ENCODE data around the gene MTREX. TPM values are rescaled to one million over a fixed set of nuclear protein-coding genes. Genes with fewer than 3 reads are reported as not detected.

MTREX gene
- 100 to 1,000 TPM; 108 to 126 TPM for total RNA-seq
- 33.7 TPM for polyA plus RNA-seq (ENCODE audit: insufficient read depth, low read depth, low replicate concordance)
- long read RNA-seq, donor 1, full-length matches to known transcripts, result 5 of 33 reads
- long read RNA-seq, donor 1, partial matches to known transcripts, result 28 of 33 reads
- long read RNA-seq, donor 1, other reads (novel, unspliced or antisense), result 0 of 33 reads
- long read RNA-seq, donor 2, full-length matches to known transcripts, result 11 of 17 reads
- long read RNA-seq, donor 2, partial matches to known transcripts, result 6 of 17 reads
- long read RNA-seq, donor 2, other reads (novel, unspliced or antisense), result 0 of 17 reads

- Histone ChIP-seq H3K27me3 (no peaks in the 10 kb centered on the region), H3K9me3 (no peaks in the 10 kb centered on the region), H3K4me3 (peak within 1 kb of the TSS; percentile 91 to 96), H3K36me3 (ENCODE audit: low read depth, missing control alignments) (no peaks in the 10 kb centered on the region), H3K4me1 (peaks cover 26% of the 10 kb centered on the region), H3K27ac (peak within 1 kb of the TSS; percentile 96 to 98)
- TF ChIP-seq CTCF (IDR thresholded peaks at IDR 0.05) (peak in 1 of 3 experiments; percentile 35), POLR2A (IDR thresholded peaks at IDR 0.05) (no peak)
- WGBS, 2 donors, result 0% methylated on average over 27 to 50 of the region's 62 CpGs
- DNase-seq, result peak; percentile 95
- intact Hi-C loops (cut with DNase I; ENCODE audit: low total_unique reads), result no loop called here
Measured at GRCh38 chr5:55307383-55308253, at the start of gene MTREX, which contains the start of gene DHX29. Gene MTREX, plus strand, starts transcription at chr5:55307989. Its CDS starts 25 bp downstream, at chr5:55308014. Gene DHX29, minus strand, starts transcription at chr5:55307694. Its CDS starts 121 bp downstream, at chr5:55307573.

GRCh38 chr5:55258339-55258738, 49.5 kb upstream of the MTREX start:
- WGBS, 2 donors, result 84 to 86% methylated on average over 3 of the region's 3 CpGs
- H3K4me1 ChIP-seq, result no peaks in the 10 kb centered on the region
- TF ChIP-seq CTCF (IDR thresholded peaks at IDR 0.05) (no peak), POLR2A (IDR thresholded peaks at IDR 0.05) (no peak)
- no peak overlapping the region for H3K4me3 ChIP-seq
- H3K36me3 ChIP-seq (ENCODE audit: low read depth, missing control alignments), result no peaks in the 10 kb centered on the region
- intact Hi-C loops (cut with DNase I; ENCODE audit: low total_unique reads), result no loop called here
- no peaks in the 10 kb centered on the region for H3K27me3 ChIP-seq
- no peak for DNase-seq
- H3K27ac ChIP-seq, result no peak overlapping the region
- no peaks in the 10 kb centered on the region for H3K9me3 ChIP-seq

- Histone ChIP-seq H3K4me3 (no peak overlapping the region), H3K27me3 (no peaks in the 10 kb centered on the region), H3K36me3 (ENCODE audit: low read depth, missing control alignments) (no peaks in the 10 kb centered on the region), H3K27ac (no peak overlapping the region), H3K9me3 (no peaks in the 10 kb centered on the region), H3K4me1 (no peaks in the 10 kb centered on the region)
- intact Hi-C loops (cut with DNase I; ENCODE audit: low total_unique reads), result no loop called here
- TF ChIP-seq POLR2A (IDR thresholded peaks at IDR 0.05), result no peak
- TF ChIP-seq CTCF (IDR thresholded peaks at IDR 0.05), result no peak
- no peak for DNase-seq
- 83 to 95% methylated on average over 1 of the region's 1 CpG for WGBS, 2 donors
Measured at GRCh38 chr5:55276771-55277170, 31.0 kb upstream of the MTREX start.

- no peaks in the 10 kb centered on the region for H3K27me3 ChIP-seq
- WGBS, 2 donors, result 93% methylated on average over 4 of the region's 4 CpGs
Measured at GRCh38 chr5:55278778-55279177, 29.0 kb upstream of the MTREX start.

More at GRCh38 chr5:55278778-55279177, 29.0 kb upstream of the MTREX start:
- no peak for DNase-seq
- H3K4me3 ChIP-seq, result no peak overlapping the region
- H3K9me3 ChIP-seq, result no peaks in the 10 kb centered on the region
- no peaks in the 10 kb centered on the region for H3K4me1 ChIP-seq
- intact Hi-C loops (cut with DNase I; ENCODE audit: low total_unique reads), result no loop called here
- no peak overlapping the region for H3K27ac ChIP-seq
- H3K36me3 ChIP-seq (ENCODE audit: low read depth, missing control alignments), result no peaks in the 10 kb centered on the region
- TF ChIP-seq CTCF (IDR thresholded peaks at IDR 0.05), result no peak
- TF ChIP-seq POLR2A (IDR thresholded peaks at IDR 0.05), result no peak

All from testis (tissue), 5 donors.